HG03060 (cell line): ENCODE measurements around the gene RNASEH2B.

Experiments used
- ATAC-seq: cut with Tn5 transposase; IDR thresholded peaks from one replicate; pipeline ENCODE4 v1.9.1; 2021; ENCODE audit warnings: low read depth, moderate number of reproducible peaks; ENCODE audit not compliant: unreplicated experiment

Gene RNASEH2B

GRCh38 chr13:50905256-50905655, 4.3 kb upstream of the RNASEH2B start:
- no peak for ATAC-seq

- ATAC-seq, result no peak
Measured at GRCh38 chr13:50907781-50908180, 1.8 kb upstream of the RNASEH2B start.

- no peak for ATAC-seq
Measured at GRCh38 chr13:50908371-50908770, 1.2 kb upstream of the RNASEH2B start.

- ATAC-seq, result no peak
Measured at GRCh38 chr13:50910485-50910805, 854 bp downstream of the RNASEH2B start.

GRCh38 chr13:50911081-50911631, 1.6 kb downstream of the RNASEH2B start:
- ATAC-seq, result no peak

GRCh38 chr13:50911937-50912795, 2.6 kb downstream of the RNASEH2B start:
- peak; percentile 36 for ATAC-seq

DNA sequence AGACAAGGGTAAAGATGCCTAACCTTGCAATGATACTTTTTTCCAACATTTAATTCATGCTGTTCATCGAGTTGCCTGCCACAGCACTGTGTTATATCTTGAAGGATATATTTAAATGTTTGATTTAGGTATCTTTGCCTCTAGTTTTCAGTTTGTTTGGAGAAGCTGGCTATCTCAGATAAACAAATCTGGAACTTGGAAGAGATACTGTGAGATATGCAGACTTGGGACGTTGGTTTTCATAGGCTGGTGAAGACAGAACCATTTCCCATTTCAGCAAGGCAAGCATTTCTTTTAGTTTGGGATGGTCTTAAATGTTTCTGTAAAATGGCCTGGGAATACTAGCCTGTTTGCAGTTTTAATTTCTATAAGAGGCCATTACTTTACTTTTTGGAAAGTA, 3.3 kb downstream of the RNASEH2B start:
- ATAC-seq, result no peak

DNA sequence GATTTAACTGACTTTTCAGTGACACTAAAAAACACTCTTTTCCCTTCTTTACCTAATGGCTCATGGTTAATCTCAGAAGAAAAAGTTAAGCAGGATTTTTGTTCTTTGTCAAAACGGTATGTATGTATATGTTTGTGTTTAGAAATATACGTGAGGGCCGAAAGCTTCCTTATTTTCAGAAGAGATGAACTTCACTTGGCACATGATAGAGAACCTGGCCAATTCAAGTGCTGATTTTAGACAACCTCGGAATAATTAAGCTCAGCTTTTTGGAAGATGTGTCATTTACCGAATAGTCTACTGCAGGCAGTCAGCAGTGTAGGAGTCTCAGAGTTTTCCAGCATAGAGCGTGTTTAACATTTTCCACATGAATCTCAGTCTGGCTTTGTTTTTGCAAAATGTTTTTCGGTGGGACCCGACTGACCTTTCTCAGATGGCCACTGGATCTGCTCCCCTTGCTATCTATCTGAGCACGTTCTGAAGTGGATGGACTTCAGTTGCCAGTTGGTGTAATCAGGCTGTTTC, 4.6 kb downstream of the RNASEH2B start:
- no peak for ATAC-seq

- ATAC-seq, result no peak
Measured at GRCh38 chr13:50914848-50915247, 5.3 kb downstream of the RNASEH2B start.

GRCh38 chr13:50915565-50915964, 6.0 kb downstream of the RNASEH2B start:
- ATAC-seq, result no peak

- ATAC-seq, result no peak
Measured at GRCh38 chr13:50916701-50917184, 7.2 kb downstream of the RNASEH2B start.

DNA sequence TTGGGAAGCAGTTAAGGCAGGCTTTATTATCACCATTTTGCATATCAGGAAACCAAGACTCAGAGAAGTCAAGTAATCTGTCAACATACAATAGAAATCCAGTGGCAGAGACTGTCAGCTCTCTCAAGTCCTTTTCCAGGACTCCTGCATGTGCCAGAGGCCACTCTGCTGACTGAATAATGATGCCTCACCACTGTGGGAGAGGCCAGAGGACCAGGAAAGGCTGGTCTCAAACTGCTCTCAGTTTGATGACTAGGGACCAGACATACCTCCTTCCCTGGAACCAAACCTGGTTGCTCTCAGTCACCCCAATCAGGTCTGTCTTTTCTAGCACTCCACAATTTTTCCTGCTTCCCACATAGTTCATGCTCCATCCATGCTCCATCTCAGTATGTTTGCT, 8.0 kb downstream of the RNASEH2B start:
- ATAC-seq, result no peak

DNA sequence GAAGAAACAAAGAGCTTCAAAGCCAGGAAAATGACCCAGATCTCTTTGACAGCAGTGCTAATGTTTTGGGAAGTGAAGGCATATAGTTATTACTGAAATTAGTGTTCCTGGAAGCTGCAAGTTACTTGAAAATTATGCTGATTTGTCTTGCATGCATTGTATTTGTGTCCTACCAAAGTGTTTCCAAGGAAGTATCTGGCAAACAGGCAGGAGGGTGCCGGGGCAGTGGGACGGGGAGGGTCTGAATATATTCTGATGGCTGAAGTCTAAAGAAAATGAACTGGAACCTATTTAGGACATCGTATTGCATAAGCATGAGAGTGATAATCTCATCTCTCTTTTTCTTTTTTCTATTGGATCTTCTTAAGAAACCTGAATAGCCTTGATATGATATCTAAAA, 9.0 kb downstream of the RNASEH2B start:
- ATAC-seq, result no peak

DNA sequence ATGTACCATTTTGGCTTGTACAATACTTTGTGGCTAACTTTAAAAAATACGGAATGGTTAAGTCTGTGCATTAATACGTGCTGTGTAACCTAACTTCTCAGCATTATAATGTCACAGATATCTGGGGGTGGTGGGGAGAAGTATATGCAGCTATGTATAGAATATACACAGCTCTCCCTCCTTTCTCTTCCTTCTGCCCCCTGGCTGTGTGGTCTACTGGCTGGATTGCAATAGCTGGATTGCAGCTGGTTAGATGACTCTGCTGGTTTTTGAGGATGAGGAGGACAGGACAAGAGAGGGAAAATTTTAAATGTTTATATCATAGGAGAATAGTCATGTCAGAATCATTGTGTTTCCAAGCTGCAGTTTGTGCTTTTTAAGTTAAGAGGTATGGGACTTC, 9.7 kb downstream of the RNASEH2B start:
- no peak for ATAC-seq

DNA sequence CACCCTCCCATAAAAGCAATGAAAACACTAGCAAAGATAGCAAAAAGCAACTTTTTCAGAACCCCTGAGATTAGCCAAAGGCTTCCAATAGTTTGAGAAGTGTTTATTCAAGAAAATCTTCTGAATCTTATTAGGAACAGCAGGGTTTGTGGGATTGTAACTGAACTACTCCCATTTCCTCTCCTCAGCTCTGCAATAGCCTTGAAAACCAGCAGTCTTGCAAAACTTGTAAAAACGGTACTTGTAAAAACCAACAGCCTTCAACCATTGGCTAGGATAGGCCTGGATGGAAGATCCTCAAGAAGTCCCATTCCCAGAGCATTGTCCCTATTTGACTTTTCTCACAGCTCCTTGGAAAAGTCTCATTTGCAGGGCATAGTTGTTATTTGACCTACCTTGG, 12.1 kb downstream of the RNASEH2B start:
- ATAC-seq, result no peak

DNA sequence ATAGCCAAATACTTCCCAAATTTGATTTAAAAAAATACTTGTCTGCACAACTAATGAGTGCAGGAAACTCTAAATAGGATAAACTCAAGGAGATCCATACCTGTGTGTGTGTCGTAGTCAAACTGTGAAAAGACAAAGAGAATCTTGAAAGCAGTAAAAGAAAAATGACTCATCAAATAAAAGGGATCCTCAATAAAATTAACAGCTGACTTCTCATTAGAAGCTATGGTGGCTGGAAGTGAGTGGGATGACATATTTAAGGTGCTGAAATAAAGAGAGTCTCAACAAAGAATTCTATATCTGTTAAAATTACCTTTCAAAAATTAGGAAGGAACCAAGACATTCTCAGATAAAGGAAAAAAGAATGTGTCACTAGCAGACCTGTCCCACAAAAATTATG, 13.7 kb downstream of the RNASEH2B start:
- no peak for ATAC-seq

- ATAC-seq, result no peak
Measured at GRCh38 chr13:50924025-50924424, 14.4 kb downstream of the RNASEH2B start.

- no peak for ATAC-seq
Measured at GRCh38 chr13:50927701-50928100, 18.1 kb downstream of the RNASEH2B start.

- no peak for ATAC-seq
Measured at GRCh38 chr13:50928102-50928501, 18.5 kb downstream of the RNASEH2B start.

DNA sequence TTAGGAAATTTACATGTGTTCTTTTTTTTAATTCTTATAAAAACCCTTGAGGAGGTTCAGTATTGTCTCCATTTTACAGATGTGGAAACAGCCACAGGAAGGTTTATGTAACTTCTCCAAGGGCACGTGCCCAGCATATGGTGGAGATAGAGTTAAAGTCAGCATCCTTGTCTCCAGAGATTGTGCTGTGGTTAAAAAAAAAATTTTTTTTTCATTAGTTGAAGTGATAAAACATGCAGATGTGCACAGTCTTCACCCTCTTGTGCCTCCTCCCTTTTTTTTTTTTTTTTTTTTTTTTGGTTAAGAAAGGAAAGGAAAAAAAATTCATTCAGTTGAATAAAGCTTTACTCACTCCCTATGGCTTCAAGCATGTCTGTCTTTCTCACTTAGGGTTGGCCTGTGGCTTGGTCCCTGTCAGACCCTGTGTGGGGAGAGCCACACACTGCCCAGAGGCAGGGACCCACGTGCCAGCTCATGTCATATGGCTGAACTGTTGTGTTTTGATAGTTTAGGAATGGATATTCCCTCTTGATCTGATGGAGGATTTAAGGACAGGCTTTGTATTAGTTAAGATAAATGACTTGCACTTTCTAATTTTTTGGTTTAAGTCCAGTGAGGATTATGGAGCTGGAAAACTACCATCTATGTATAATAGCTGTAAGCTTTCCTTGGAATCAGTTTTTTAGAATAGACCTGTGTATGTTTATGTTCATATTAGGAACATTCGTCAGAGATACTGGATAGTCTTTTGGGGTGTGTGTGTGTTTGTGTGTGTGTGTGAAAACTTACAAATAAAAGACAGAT, 19.3 kb downstream of the RNASEH2B start:
- ATAC-seq, result no peak

GRCh38 chr13:50932091-50932490, 22.5 kb downstream of the RNASEH2B start:
- no peak for ATAC-seq
